ENCODE data around the gene SLC13A4. TPM values are rescaled to one million over a fixed set of nuclear protein-coding genes. Genes with fewer than 3 reads are reported as not detected.
A peak's percentile ranks its signal among the peaks of the same experiment; 100 is the strongest.
"Not testable (repeated sequence)": the region's sequence is repeated elsewhere in the genome, so short reads cannot be mapped to it uniquely, and the experiment has no call there.

SLC13A4 gene, protein sequence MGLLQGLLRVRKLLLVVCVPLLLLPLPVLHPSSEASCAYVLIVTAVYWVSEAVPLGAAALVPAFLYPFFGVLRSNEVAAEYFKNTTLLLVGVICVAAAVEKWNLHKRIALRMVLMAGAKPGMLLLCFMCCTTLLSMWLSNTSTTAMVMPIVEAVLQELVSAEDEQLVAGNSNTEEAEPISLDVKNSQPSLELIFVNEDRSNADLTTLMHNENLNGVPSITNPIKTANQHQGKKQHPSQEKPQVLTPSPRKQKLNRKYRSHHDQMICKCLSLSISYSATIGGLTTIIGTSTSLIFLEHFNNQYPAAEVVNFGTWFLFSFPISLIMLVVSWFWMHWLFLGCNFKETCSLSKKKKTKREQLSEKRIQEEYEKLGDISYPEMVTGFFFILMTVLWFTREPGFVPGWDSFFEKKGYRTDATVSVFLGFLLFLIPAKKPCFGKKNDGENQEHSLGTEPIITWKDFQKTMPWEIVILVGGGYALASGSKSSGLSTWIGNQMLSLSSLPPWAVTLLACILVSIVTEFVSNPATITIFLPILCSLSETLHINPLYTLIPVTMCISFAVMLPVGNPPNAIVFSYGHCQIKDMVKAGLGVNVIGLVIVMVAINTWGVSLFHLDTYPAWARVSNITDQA
- 1.6 TPM for polyA plus RNA-seq (2013, experiment 1 of 2)
- polyA plus RNA-seq (2013, experiment 2 of 2) = 1.5 TPM

DNA sequence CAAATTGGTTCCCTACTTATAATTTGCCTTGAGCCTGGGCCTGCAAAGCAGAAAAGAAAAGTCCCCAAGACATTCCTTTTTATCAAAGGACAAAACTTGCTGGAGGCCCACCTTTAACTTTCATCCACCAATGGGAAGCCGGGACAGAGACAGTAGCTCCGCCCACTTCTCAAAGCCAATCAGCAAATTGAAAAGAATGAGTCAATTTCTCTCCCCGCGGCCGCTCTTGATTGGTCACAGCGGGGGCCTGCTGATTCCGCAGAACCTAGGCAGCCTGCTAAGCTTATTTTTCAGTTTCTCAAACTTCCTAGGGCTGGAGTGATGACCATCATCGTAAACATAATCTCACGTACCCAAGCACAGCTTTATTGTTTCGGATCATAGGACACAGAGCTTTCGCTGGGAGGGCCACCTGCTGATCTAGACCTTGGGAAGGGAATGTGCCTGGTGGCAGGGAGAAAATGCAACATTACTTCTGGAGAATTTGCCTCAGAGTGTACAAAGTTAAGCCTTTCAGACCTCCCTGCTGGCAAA lies at the start of gene SLC13A4:
Gene SLC13A4 (minus strand): TSS at position 51 of the 534 bp plus-strand sequence. CDS start 690 bp downstream, outside the sequence.
- no peak within 1 kb of the TSS for H3K4me3 ChIP-seq (ENCODE audit: extremely low read depth, insufficient read depth, low read length, poor library complexity, severe bottlenecking)
- 56 to 58% methylated on average over 9 to 11 of the region's 11 CpGs for WGBS, 2 experiments (ENCODE audit: insufficient coverage in 2 of 2)
- no peaks in the 10 kb centered on the region for H3K9me3 ChIP-seq (ENCODE audit: control insufficient read depth, low read length)
- no peaks in the 10 kb centered on the region for H3K4me1 ChIP-seq (ENCODE audit: control insufficient read depth, insufficient read depth, low read length, poor library complexity, severe bottlenecking)
- H3K27ac ChIP-seq (ENCODE audit: low read depth, low read length, severe bottlenecking) = no peak within 1 kb of the TSS
- no peaks in the 10 kb centered on the region for H3K36me3 ChIP-seq (ENCODE audit: control insufficient read depth, insufficient read depth, low read length)

- H3K4me1 ChIP-seq (ENCODE audit: control insufficient read depth, insufficient read depth, low read length, poor library complexity, severe bottlenecking) = peaks cover 21% of the 10 kb centered on the region
- H3K4me3 ChIP-seq (ENCODE audit: extremely low read depth, insufficient read depth, low read length, poor library complexity, severe bottlenecking); H3K27ac ChIP-seq (ENCODE audit: low read depth, low read length, severe bottlenecking); H3K36me3 ChIP-seq (ENCODE audit: control insufficient read depth, insufficient read depth, low read length): not testable (repeated sequence)
- H3K9me3 ChIP-seq (ENCODE audit: control insufficient read depth, low read length) = peaks cover 14% of the 10 kb centered on the region
- WGBS, 2 experiments (ENCODE audit: insufficient coverage in 2 of 2) = 79 to 87% methylated on average over 2 to 6 of the region's 8 CpGs
Observed at GRCh38 chr7:135775915-135776314, 47.9 kb upstream of the SLC13A4 start.

DNA sequence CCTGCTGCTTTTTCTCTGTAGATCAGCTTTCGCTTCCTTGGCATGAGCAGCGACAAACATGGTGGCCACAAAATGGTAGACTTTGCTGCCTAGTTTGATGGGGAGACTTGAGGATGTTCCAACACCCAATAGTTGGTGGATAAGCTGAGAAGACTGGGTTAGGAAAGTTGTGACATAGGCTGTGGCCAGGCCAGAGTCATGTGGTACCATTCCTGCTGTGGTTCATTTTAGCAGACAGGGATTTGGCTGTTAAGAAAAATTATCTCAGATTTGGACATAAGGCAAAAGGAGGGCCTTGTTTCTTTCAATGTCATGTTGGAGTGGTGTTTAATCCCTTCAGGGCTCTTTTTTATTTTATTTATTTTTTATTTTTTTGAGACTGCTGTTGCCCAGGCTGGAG lies 47.2 kb upstream of the SLC13A4 start:
- H3K9me3 ChIP-seq (ENCODE audit: control insufficient read depth, low read length) = peaks cover 14% of the 10 kb centered on the region
- H3K4me3 ChIP-seq (ENCODE audit: extremely low read depth, insufficient read depth, low read length, poor library complexity, severe bottlenecking) = no peak overlapping the region
- no peak overlapping the region for H3K27ac ChIP-seq (ENCODE audit: low read depth, low read length, severe bottlenecking)
- no peaks in the 10 kb centered on the region for H3K36me3 ChIP-seq (ENCODE audit: control insufficient read depth, insufficient read depth, low read length)
- H3K4me1 ChIP-seq (ENCODE audit: control insufficient read depth, insufficient read depth, low read length, poor library complexity, severe bottlenecking) = peaks cover 21% of the 10 kb centered on the region
- WGBS, 2 experiments (ENCODE audit: insufficient coverage in 2 of 2) = 100% methylated on average over 2 of the region's 2 CpGs; no CpG with 5 or more reads in 1 of the 2 experiments

- H3K36me3 ChIP-seq (ENCODE audit: control insufficient read depth, insufficient read depth, low read length) = no peaks in the 10 kb centered on the region
- peaks cover 14% of the 10 kb centered on the region for H3K9me3 ChIP-seq (ENCODE audit: control insufficient read depth, low read length)
- 49 to 54% methylated on average over 4 of the region's 4 CpGs for WGBS, 2 experiments (ENCODE audit: insufficient coverage in 2 of 2)
- no peak overlapping the region for H3K27ac ChIP-seq (ENCODE audit: low read depth, low read length, severe bottlenecking)
- no peak overlapping the region for H3K4me3 ChIP-seq (ENCODE audit: extremely low read depth, insufficient read depth, low read length, poor library complexity, severe bottlenecking)
- H3K4me1 ChIP-seq (ENCODE audit: control insufficient read depth, insufficient read depth, low read length, poor library complexity, severe bottlenecking) = peaks cover 21% of the 10 kb centered on the region
Observed at GRCh38 chr7:135774284-135774683, 46.3 kb upstream of the SLC13A4 start.

- peaks cover 11% of the 10 kb centered on the region for H3K9me3 ChIP-seq (ENCODE audit: control insufficient read depth, low read length)
- 80 to 81% methylated on average over 1 to 3 of the region's 5 CpGs for WGBS, 2 experiments (ENCODE audit: insufficient coverage in 2 of 2)
- no peaks in the 10 kb centered on the region for H3K36me3 ChIP-seq (ENCODE audit: control insufficient read depth, insufficient read depth, low read length)
- no peak overlapping the region for H3K4me3 ChIP-seq (ENCODE audit: extremely low read depth, insufficient read depth, low read length, poor library complexity, severe bottlenecking)
- H3K4me1 ChIP-seq (ENCODE audit: control insufficient read depth, insufficient read depth, low read length, poor library complexity, severe bottlenecking) = peaks cover 28% of the 10 kb centered on the region
- H3K27ac ChIP-seq (ENCODE audit: low read depth, low read length, severe bottlenecking) = no peak overlapping the region
Observed at GRCh38 chr7:135773464-135773863, 45.5 kb upstream of the SLC13A4 start.

GRCh38 chr7:135772639-135773222 lies 44.7 kb upstream of the SLC13A4 start:
- H3K4me3 ChIP-seq (ENCODE audit: extremely low read depth, insufficient read depth, low read length, poor library complexity, severe bottlenecking) = no peak overlapping the region
- no peaks in the 10 kb centered on the region for H3K36me3 ChIP-seq (ENCODE audit: control insufficient read depth, insufficient read depth, low read length)
- peaks cover 31% of the 10 kb centered on the region for H3K4me1 ChIP-seq (ENCODE audit: control insufficient read depth, insufficient read depth, low read length, poor library complexity, severe bottlenecking)
- H3K9me3 ChIP-seq (ENCODE audit: control insufficient read depth, low read length) = peaks cover 4% of the 10 kb centered on the region
- peak overlapping the region; percentile 2 for H3K27ac ChIP-seq (ENCODE audit: low read depth, low read length, severe bottlenecking)
- 89 to 96% methylated on average over 4 of the region's 8 CpGs for WGBS, 2 experiments (ENCODE audit: insufficient coverage in 2 of 2)

GRCh38 chr7:135771961-135772638 lies 44.1 kb upstream of the SLC13A4 start:
- Histone ChIP-seq H3K9me3 (ENCODE audit: control insufficient read depth, low read length) (no peaks in the 10 kb centered on the region), H3K4me3 (ENCODE audit: extremely low read depth, insufficient read depth, low read length, poor library complexity, severe bottlenecking) (no peak overlapping the region), H3K27ac (ENCODE audit: low read depth, low read length, severe bottlenecking) (peak overlapping the region; percentile 51), H3K36me3 (ENCODE audit: control insufficient read depth, insufficient read depth, low read length) (no peaks in the 10 kb centered on the region), H3K4me1 (ENCODE audit: control insufficient read depth, insufficient read depth, low read length, poor library complexity, severe bottlenecking) (peaks cover 31% of the 10 kb centered on the region)
- WGBS, 2 experiments (ENCODE audit: insufficient coverage in 2 of 2) = 90 to 100% methylated on average over 3 to 4 of the region's 4 CpGs

DNA sequence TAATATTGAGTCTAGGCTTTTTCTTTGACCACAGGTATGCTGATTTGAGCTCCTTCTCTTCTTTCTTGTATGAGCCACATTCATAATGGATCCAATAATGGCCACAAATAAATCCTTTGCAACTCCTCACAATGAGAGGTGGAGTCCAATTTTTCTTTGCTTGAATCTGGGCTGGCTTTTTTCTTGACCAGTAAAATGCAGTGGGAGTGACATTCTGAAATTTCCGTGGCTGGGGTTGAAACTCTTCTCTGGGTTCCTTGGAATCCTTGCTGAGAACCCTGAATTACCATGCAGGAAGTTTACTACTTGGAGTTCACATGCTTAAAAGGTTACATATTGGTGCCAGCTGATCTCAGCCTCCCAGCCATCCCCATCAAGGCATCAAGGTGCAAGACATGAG lies 43.1 kb upstream of the SLC13A4 start:
- Histone ChIP-seq H3K4me3 (ENCODE audit: extremely low read depth, insufficient read depth, low read length, poor library complexity, severe bottlenecking) (no peak overlapping the region), H3K36me3 (ENCODE audit: control insufficient read depth, insufficient read depth, low read length) (no peaks in the 10 kb centered on the region), H3K4me1 (ENCODE audit: control insufficient read depth, insufficient read depth, low read length, poor library complexity, severe bottlenecking) (peaks cover 31% of the 10 kb centered on the region), H3K9me3 (ENCODE audit: control insufficient read depth, low read length) (no peaks in the 10 kb centered on the region), H3K27ac (ENCODE audit: low read depth, low read length, severe bottlenecking) (no peak overlapping the region)
- 100% methylated on average over 1 of the region's 1 CpG for WGBS, 2 experiments (ENCODE audit: insufficient coverage in 2 of 2)

DNA sequence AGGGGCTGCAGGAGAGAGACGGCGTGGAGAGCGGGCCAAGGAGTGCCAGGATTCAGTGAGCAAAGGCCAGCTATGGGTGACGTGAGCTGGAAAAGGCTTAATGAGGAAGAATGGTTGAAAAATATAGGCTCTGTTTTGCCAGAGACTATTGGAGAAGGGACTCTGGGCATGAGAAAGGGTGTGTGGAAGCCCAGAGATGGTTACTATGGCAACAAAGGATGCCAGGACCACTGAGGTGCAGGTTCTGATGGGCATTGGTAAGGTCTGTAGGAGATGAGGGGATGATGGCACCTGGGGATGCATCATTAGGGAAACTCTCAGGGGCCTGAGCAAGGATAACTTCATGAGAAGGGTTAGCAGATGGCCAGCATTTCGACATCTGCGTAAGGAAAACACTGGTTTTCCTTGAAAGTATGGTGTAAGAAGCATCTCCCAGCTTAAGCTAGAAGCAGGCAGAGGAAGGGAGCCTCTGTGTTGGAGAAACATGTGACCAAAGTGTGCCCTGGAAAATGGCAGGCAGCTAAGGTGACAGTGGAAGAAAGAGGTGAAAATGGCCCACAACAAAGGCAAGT lies 42.2 kb upstream of the SLC13A4 start:
- Histone ChIP-seq H3K4me1 (ENCODE audit: control insufficient read depth, insufficient read depth, low read length, poor library complexity, severe bottlenecking) (peaks cover 31% of the 10 kb centered on the region), H3K4me3 (ENCODE audit: extremely low read depth, insufficient read depth, low read length, poor library complexity, severe bottlenecking) (no peak overlapping the region), H3K27ac (ENCODE audit: low read depth, low read length, severe bottlenecking) (no peak overlapping the region), H3K9me3 (ENCODE audit: control insufficient read depth, low read length) (no peaks in the 10 kb centered on the region), H3K36me3 (ENCODE audit: control insufficient read depth, insufficient read depth, low read length) (no peaks in the 10 kb centered on the region)
- WGBS, 2 experiments (ENCODE audit: insufficient coverage in 2 of 2) = 90 to 100% methylated on average over 4 to 6 of the region's 6 CpGs
